Liver (tissue), 9 donors: ENCODE results near the gene THRB. TPM values are rescaled to one million over a fixed set of nuclear protein-coding genes. Genes with fewer than 3 reads are reported as not detected.
A peak's percentile ranks its signal among the peaks of the same experiment; 100 is the strongest.

ENCODE experiments used
- DNase-seq: peaks from one replicate; pipeline ENCODE4 v3.0.0-alpha.2; 2017; ENCODE audit warnings: low spot score
- H3K27ac ChIP-seq, 2 donors: one replicate each; pipeline ENCODE4 v1.7.0; 2013; ENCODE audit warnings: inconsistent platforms in 2 of 2, low read length in 2 of 2, control low read depth in 1 of 2, low read depth in 1 of 2, mild to moderate bottlenecking in 1 of 2
- H3K27me3 ChIP-seq, 4 donors: one replicate each; pipeline versions ENCODE4 v1.6.1 to v1.7.0; 2013; ENCODE audit warnings: low read length in 3 of 4, inconsistent platforms in 1 of 4, mild to moderate bottlenecking in 1 of 4, moderate library complexity in 1 of 4; ENCODE audit not compliant: control insufficient read depth in 4 of 4, insufficient read depth in 4 of 4
- H3K36me3 ChIP-seq, 4 donors: one replicate each; pipeline versions ENCODE4 v1.6.1 to v1.7.0; 2013; ENCODE audit warnings: low read length in 3 of 4, mild to moderate bottlenecking in 3 of 4, low read depth in 1 of 4, moderate library complexity in 1 of 4; ENCODE audit not compliant: control insufficient read depth in 4 of 4, insufficient read depth in 3 of 4
- H3K4me1 ChIP-seq, 4 donors: one replicate each; pipeline versions ENCODE4 v1.6.1 to v1.7.0; 2013; ENCODE audit warnings: low read length in 3 of 4, mild to moderate bottlenecking in 3 of 4, moderate library complexity in 1 of 4; ENCODE audit not compliant: control insufficient read depth in 4 of 4, insufficient read depth in 4 of 4
- H3K4me3 ChIP-seq, 3 donors: one replicate each; pipeline versions ENCODE4 v1.6.1 to v1.7.0; 2013; ENCODE audit warnings: low read length in 3 of 3, control low read depth in 1 of 3, low read depth in 1 of 3, mild to moderate bottlenecking in 1 of 3
- H3K9ac ChIP-seq, 2 donors: one replicate each; pipeline ENCODE4 v1.7.0; 2013; ENCODE audit warnings: low read length in 2 of 2, mild to moderate bottlenecking in 2 of 2, moderate library complexity in 2 of 2, control low read depth in 1 of 2, low read depth in 1 of 2
- H3K9me3 ChIP-seq, 4 donors: one replicate each; pipeline versions ENCODE4 v1.6.1 to v1.7.0; 2013; ENCODE audit warnings: low read length in 3 of 4; ENCODE audit not compliant: control insufficient read depth in 4 of 4
- EGR1 ChIP-seq, 2 donors: IDR thresholded peaks; 2 replicates each; pipeline ENCODE4 v1.6.1; 2016 to 2018; ENCODE audit warnings: antibody characterized with exemption in 2 of 2, low read depth in 2 of 2
- FOXA1 ChIP-seq: IDR thresholded peaks from 2 replicates; pipeline ENCODE4 v1.6.1; 2016; ENCODE audit warnings: antibody characterized with exemption
- FOXA2 ChIP-seq: IDR thresholded peaks from 2 replicates; pipeline ENCODE4 v1.6.1; 2016; ENCODE audit warnings: antibody characterized with exemption
- GABPA ChIP-seq, 2 donors: IDR thresholded peaks in 1 of 2; conservative IDR thresholded peaks in 1 of 2; 2 replicates each; pipeline ENCODE4 v1.6.1; 2016; ENCODE audit warnings: antibody characterized with exemption in 2 of 2, mild to moderate bottlenecking in 1 of 2, moderate library complexity in 1 of 2
- HNF4A ChIP-seq, 2 donors: conservative IDR thresholded peaks; 2 replicates each; pipeline ENCODE4 v1.6.1; 2016; ENCODE audit warnings: antibody characterized with exemption in 2 of 2, mild to moderate bottlenecking in 2 of 2
- HNF4G ChIP-seq: IDR thresholded peaks from 2 replicates; pipeline ENCODE4 v1.6.1; 2016; ENCODE audit warnings: antibody characterized with exemption
- JUND ChIP-seq, 2 donors: IDR thresholded peaks; 2 replicates each; pipeline ENCODE4 v1.6.1; 2016; ENCODE audit warnings: antibody characterized with exemption in 2 of 2
- NR2F2 ChIP-seq: IDR thresholded peaks from 2 replicates; pipeline ENCODE4 v1.6.1; 2016; ENCODE audit warnings: antibody characterized with exemption
- RAD21 ChIP-seq, 2 donors: IDR thresholded peaks; 2 replicates each; pipeline ENCODE4 v1.6.1; 2016; ENCODE audit warnings: antibody characterized with exemption in 2 of 2, mild to moderate bottlenecking in 2 of 2
- REST ChIP-seq: IDR thresholded peaks from 2 replicates; pipeline ENCODE4 v1.6.1; 2016; ENCODE audit warnings: antibody characterized with exemption, mild to moderate bottlenecking
- RXRA ChIP-seq, 2 donors: IDR thresholded peaks; 2 replicates each; pipeline ENCODE4 v1.6.1; 2017 to 2018; ENCODE audit warnings: antibody characterized with exemption in 2 of 2, mild to moderate bottlenecking in 1 of 2
- SP1 ChIP-seq: IDR thresholded peaks from 2 replicates; pipeline ENCODE4 v1.6.1; 2018; ENCODE audit warnings: antibody characterized with exemption, mild to moderate bottlenecking
- TAF1 ChIP-seq: conservative IDR thresholded peaks from 2 replicates; pipeline ENCODE4 v1.6.1; 2016; ENCODE audit warnings: antibody characterized with exemption, mild to moderate bottlenecking
- YY1 ChIP-seq: IDR thresholded peaks from 2 replicates; pipeline ENCODE4 v1.6.1; 2016; ENCODE audit warnings: antibody characterized with exemption, mild to moderate bottlenecking
- WGBS: extraction: QIAGEN DNeasy Blood & Tissue Kit; methylation state at CpG from one replicate; pipeline ENCODE4 v1.1.7; 2013; 5-methylcytosine and 5-hydroxymethylcytosine counted together
- polyA plus RNA-seq, 2 donors: library from polyadenylated mRNA; stranded (reverse) in 1 of 2; unstranded in 1 of 2; fragments of 200-250 nt in 1 of 2; fragments of >200 nt in 1 of 2; fragmentation: Nextera tagmentation in 1 of 2; extraction: Ambion mirVana in 1 of 2; gene quantifications; one replicate each; pipeline versions ENCODE4 v1.2.1 to v1.2.3, GENCODE V29; 2013 to 2015
- total RNA-seq, 2 donors: library from RNA; depleted of rRNA; stranded (reverse); fragments of >200 nt; gene quantifications; one replicate each; pipeline ENCODE4 v1.2.3, GENCODE V29; 2014
- TF ChIP-seq, protein P1 (sequence below): IDR thresholded peaks from 2 replicates; pipeline ENCODE4 v1.6.1; 2016; ENCODE audit warnings: antibody characterized with exemption
- TF ChIP-seq, protein P2 (sequence below): IDR thresholded peaks from 2 replicates; pipeline ENCODE4 v1.6.1; 2016; ENCODE audit warnings: antibody characterized with exemption
- TF ChIP-seq, protein P3 (sequence below): fragments of 150-350 bp; IDR thresholded peaks from 2 replicates; pipeline ENCODE4 v1.5.1; 2017; ENCODE audit warnings: improper control_type of control experiment, low read depth, low read length; ENCODE audit not compliant: missing input control
- TF ChIP-seq, protein P4 (sequence below): IDR thresholded peaks from 2 replicates; pipeline ENCODE4 v1.6.1; 2016; ENCODE audit warnings: antibody characterized with exemption
- donor health status: healthy.
- donor health status: healthy.
- donor health status: healthy.
- donor health status: healthy.
- donor health status: healthy.

The THRB gene
- total and polyA plus RNA-seq, 4 donors: 5.9 to 23.9 (median 9.3) TPM

DNA sequence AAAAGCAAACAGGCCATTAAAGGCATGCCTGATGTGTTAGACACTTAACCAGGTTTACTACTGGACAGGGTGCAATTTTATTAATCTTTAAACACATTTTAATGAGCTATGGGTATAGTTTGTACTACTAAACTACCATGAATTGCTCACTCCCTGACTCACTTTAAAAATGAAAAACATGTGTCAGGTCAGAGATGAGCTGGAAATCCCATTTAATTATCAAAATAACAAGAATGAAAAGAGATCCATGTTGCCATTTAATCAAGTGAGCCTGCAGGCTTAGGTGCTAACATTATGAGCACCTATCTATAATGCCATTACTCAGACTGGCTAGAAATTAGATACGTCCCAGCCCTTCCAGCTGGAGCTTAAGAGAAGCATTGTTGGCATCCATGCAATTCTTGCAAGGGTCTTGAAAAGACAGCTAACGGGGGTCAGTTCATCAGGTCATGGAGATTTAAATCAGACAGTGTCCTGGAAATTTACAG lies 224.4 kb downstream of the THRB start:
- Histone ChIP-seq H3K9ac (no peak overlapping the region), H3K4me1 (peaks cover 2 to 22% (median 11%) of the 10 kb centered on the region in 4 donors), H3K36me3 (no peaks in the 10 kb centered on the region), H3K4me3 (no peak overlapping the region), H3K9me3 (no peaks in the 10 kb centered on the region), H3K27ac (peak overlapping the region in 1 of 2 donors; percentile 28), H3K27me3 (no peaks in the 10 kb centered on the region)
- no peak for DNase-seq
- 93% methylated on average over 2 of the region's 2 CpGs for WGBS
- no peak for TF ChIP-seq JUND (IDR thresholded peaks at IDR 0.05)

DNA sequence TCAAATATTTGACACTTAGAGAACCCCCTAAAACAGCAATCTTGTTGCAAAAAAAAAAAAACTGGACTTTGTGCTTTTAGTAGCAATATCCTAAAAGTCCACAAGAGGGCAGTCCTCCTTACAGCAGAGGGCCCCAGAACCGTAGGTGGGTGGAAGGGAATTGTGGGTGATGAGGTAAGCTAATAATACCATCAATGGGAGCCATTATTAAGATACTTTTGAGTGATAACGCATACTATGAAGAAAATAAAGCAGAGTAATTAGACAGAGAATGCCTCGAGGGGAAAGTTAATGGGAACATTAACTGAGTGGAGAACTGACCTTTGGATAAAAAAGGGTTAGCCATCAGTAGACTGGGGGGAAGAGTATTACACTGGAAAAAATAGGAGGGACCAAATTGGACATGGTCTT lies 229.9 kb downstream of the THRB start:
- peaks cover 0 to 10% (median 6%) of the 10 kb centered on the region in 4 donors for H3K4me1 ChIP-seq
- DNase-seq: no peak
- H3K27ac ChIP-seq: peak overlapping the region in 1 of 2 donors; percentile 10
- 60% methylated on average over 3 of the region's 3 CpGs for WGBS
- no peaks in the 10 kb centered on the region for H3K27me3 ChIP-seq
- no peaks in the 10 kb centered on the region for H3K36me3 ChIP-seq
- H3K9me3 ChIP-seq: no peaks in the 10 kb centered on the region
- no peak overlapping the region for H3K9ac ChIP-seq
- H3K4me3 ChIP-seq: no peak overlapping the region
- TF ChIP-seq NR2F2 (no peak), RAD21 (IDR thresholded peaks at IDR 0.05) (peak; percentile 94 to 97), RXRA (IDR thresholded peaks at IDR 0.05) (peak in 1 of 2 donors; percentile 18), EGR1 (IDR thresholded peaks at IDR 0.05; ENCODE audit: low read depth in 2 of 2) (no peak), FOXA2 (no peak), SP1 (no peak), YY1 (no peak), JUND (IDR thresholded peaks at IDR 0.05) (no peak), HNF4A (conservative IDR thresholded peaks at IDR 0.05) (peak; percentile 4 to 61), FOXA1 (no peak), GABPA (IDR thresholded peaks at IDR 0.05 in 1 of 2, conservative IDR thresholded peaks at IDR 0.05 in 1 of 2) (no peak), TAF1 (no peak), HNF4G (peak; percentile 41), REST (no peak)
- TF ChIP-seq, protein P1, sequence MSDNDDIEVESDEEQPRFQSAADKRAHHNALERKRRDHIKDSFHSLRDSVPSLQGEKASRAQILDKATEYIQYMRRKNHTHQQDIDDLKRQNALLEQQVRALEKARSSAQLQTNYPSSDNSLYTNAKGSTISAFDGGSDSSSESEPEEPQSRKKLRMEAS: no peak
- TF ChIP-seq, protein P2, sequence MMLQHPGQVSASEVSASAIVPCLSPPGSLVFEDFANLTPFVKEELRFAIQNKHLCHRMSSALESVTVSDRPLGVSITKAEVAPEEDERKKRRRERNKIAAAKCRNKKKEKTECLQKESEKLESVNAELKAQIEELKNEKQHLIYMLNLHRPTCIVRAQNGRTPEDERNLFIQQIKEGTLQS: no peak
- TF ChIP-seq, protein P3, sequence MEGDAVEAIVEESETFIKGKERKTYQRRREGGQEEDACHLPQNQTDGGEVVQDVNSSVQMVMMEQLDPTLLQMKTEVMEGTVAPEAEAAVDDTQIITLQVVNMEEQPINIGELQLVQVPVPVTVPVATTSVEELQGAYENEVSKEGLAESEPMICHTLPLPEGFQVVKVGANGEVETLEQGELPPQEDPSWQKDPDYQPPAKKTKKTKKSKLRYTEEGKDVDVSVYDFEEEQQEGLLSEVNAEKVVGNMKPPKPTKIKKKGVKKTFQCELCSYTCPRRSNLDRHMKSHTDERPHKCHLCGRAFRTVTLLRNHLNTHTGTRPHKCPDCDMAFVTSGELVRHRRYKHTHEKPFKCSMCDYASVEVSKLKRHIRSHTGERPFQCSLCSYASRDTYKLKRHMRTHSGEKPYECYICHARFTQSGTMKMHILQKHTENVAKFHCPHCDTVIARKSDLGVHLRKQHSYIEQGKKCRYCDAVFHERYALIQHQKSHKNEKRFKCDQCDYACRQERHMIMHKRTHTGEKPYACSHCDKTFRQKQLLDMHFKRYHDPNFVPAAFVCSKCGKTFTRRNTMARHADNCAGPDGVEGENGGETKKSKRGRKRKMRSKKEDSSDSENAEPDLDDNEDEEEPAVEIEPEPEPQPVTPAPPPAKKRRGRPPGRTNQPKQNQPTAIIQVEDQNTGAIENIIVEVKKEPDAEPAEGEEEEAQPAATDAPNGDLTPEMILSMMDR: peak; percentile 65
- TF ChIP-seq, protein P4, sequence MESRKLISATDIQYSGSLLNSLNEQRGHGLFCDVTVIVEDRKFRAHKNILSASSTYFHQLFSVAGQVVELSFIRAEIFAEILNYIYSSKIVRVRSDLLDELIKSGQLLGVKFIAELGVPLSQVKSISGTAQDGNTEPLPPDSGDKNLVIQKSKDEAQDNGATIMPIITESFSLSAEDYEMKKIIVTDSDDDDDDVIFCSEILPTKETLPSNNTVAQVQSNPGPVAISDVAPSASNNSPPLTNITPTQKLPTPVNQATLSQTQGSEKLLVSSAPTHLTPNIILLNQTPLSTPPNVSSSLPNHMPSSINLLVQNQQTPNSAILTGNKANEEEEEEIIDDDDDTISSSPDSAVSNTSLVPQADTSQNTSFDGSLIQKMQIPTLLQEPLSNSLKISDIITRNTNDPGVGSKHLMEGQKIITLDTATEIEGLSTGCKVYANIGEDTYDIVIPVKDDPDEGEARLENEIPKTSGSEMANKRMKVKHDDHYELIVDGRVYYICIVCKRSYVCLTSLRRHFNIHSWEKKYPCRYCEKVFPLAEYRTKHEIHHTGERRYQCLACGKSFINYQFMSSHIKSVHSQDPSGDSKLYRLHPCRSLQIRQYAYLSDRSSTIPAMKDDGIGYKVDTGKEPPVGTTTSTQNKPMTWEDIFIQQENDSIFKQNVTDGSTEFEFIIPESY: no peak
